Right ventricle myocardium superior (tissue), 1 donor: ENCODE measurements around the gene IL31RA. TPM values are rescaled to one million over a fixed set of nuclear protein-coding genes. Genes with fewer than 3 reads are reported as not detected.

Experiments used
- ATAC-seq: fragments of 200-7000 bp; cut with Tn5 transposase; one replicate; pipeline ENCODE4 v1.9.1; 2020; ENCODE audit warnings: mild to moderate bottlenecking; ENCODE audit not compliant: poor library complexity
- DNase-seq: peaks from one replicate; pipeline ENCODE4 v3.0.0-alpha.2; 2020
- intact Hi-C: fragments of 100-400 bp; cut with DNase I; formaldehyde crosslinking; loops from one replicate; pipeline ENCODE4 v1.11.2; 2022
- total RNA-seq: library from RNA; stranded (reverse); fragmentation: NEBNext Ultra II Directional; extraction: Animal tissue kit (Norgen Biotek cat#: 25700); gene quantifications from one replicate; pipeline ENCODE4 v1.2.1, GENCODE V29; 2021
- donor health status: DM: no; HTN: yes; CAD: no; lungs with severe emphysema.

The IL31RA gene
- total RNA-seq, 1 donor from 2014 or later: not detected

- DNase-seq (no peak), ATAC-seq (peak; percentile 51)
- intact Hi-C loops: no loop called here
Observed at GRCh38 chr5:55918087-55919035, 67.2 kb downstream of the IL31RA start.

GRCh38 chr5:55919625-55920024 lies 68.5 kb downstream of the IL31RA start:
- no peak for DNase-seq
- intact Hi-C loops: no loop called here
- ATAC-seq: no peak

GRCh38 chr5:55920784-55921183 lies 69.6 kb downstream of the IL31RA start:
- ATAC-seq (no peak), DNase-seq (no peak)
- intact Hi-C loops: no loop called here

GRCh38 chr5:55921617-55922016 lies 70.5 kb downstream of the IL31RA start:
- ATAC-seq (no peak), DNase-seq (no peak)
- intact Hi-C loops: no loop called here

- DNase-seq: peak; percentile 53
- ATAC-seq: peak; percentile 58
Observed at GRCh38 chr5:55923177-55923771, 72.1 kb downstream of the IL31RA start.

GRCh38 chr5:55923865-55924500 lies 72.8 kb downstream of the IL31RA start:
- ATAC-seq (no peak), DNase-seq (no peak)
- intact Hi-C loops: no loop called here

More at GRCh38 chr5:55923177-55923771, 72.1 kb downstream of the IL31RA start:
- intact Hi-C loops: no loop called here

- intact Hi-C loops: no loop called here
- no peak for DNase-seq
- no peak for ATAC-seq
Observed at GRCh38 chr5:55924744-55925143, 73.6 kb downstream of the IL31RA start.

- ATAC-seq: no peak
- intact Hi-C loops: no loop called here
- DNase-seq: no peak
Observed at GRCh38 chr5:55925181-55925580, 74.0 kb downstream of the IL31RA start.

GRCh38 chr5:55925712-55926111 lies 74.6 kb downstream of the IL31RA start:
- intact Hi-C loops: no loop called here
- no peak for ATAC-seq
- no peak for DNase-seq

- intact Hi-C loops: no loop called here
- no peak for ATAC-seq
- DNase-seq: no peak
Observed at GRCh38 chr5:55926476-55926875, 75.3 kb downstream of the IL31RA start.

GRCh38 chr5:55927861-55928655 lies 76.9 kb downstream of the IL31RA start:
- ATAC-seq (no peak), DNase-seq (no peak)
- intact Hi-C loops: no loop called here

GRCh38 chr5:55929020-55929799 lies 78.1 kb downstream of the IL31RA start:
- intact Hi-C loops: no loop called here
- DNase-seq (no peak), ATAC-seq (no peak)

- no peak for DNase-seq
- intact Hi-C loops: no loop called here
- no peak for ATAC-seq
Observed at GRCh38 chr5:55932700-55933099, 81.5 kb downstream of the IL31RA start.

- ATAC-seq: no peak
- DNase-seq: no peak
- intact Hi-C loops: no loop called here
Observed at GRCh38 chr5:55933377-55934114, 82.4 kb downstream of the IL31RA start.

GRCh38 chr5:55934115-55934613 lies 83.0 kb downstream of the IL31RA start:
- no peak for DNase-seq
- ATAC-seq: no peak
- intact Hi-C loops: no loop called here

GRCh38 chr5:55934720-55935119 lies 83.6 kb downstream of the IL31RA start:
- DNase-seq (no peak), ATAC-seq (no peak)
- intact Hi-C loops: loop anchor here (5.0 kb wide), 1 partner anchor 268 kb away; no protein-coding TSS in a partner anchor

- no peak for DNase-seq
- intact Hi-C loops: loop anchor here (5.0 kb wide), 1 partner anchor 267 kb away; no protein-coding TSS in a partner anchor
- no peak for ATAC-seq
Observed at GRCh38 chr5:55935371-55935770, 84.2 kb downstream of the IL31RA start.
